ENCODE data around the gene LRFN5. TPM values are rescaled to one million over a fixed set of nuclear protein-coding genes. Genes with fewer than 3 reads are reported as not detected.

The LRFN5 gene
- total and polyA plus RNA-seq, 2 of the 8 experiments (the other 6 are each of a cell fraction or from before 2014, with no cell fraction given), result 0.85 to 4.7 TPM

GRCh38 chr14:41749429-41749828 lies 142.8 kb downstream of the LRFN5 start:
- Histone ChIP-seq H3K4me1 (replicated peaks in 1 of 4; ENCODE audit: control insufficient read depth in 3 of 4, insufficient read depth in 4 of 4, low read length in 3 of 4) (no peaks in the 10 kb centered on the region), H4K20me1 (replicated peaks in 1 of 2; ENCODE audit: control insufficient read depth in 1 of 2, insufficient read depth in 2 of 2, low read length in 2 of 2) (no peaks in the 10 kb centered on the region), H2BK12ac (ENCODE audit: low read depth, low read length) (no peak overlapping the region), H3K9me3 (ENCODE audit: insufficient read depth in 2 of 2, low read depth in 1 of 2, low read length in 1 of 2) (no peaks in the 10 kb centered on the region), H3K27me3 (replicated peaks in 1 of 4; ENCODE audit: control insufficient read depth in 3 of 4, extremely low read depth in 1 of 4, insufficient read depth in 3 of 4, low read length in 3 of 4) (no peaks in the 10 kb centered on the region), H2BK15ac (ENCODE audit: low read length) (no peak overlapping the region), H2BK5ac (ENCODE audit: low read depth, low read length) (no peak overlapping the region), H3K4me2 (ENCODE audit: insufficient read depth in 1 of 2, low read depth in 2 of 2, low read length in 2 of 2) (no peak overlapping the region), H3K18ac (ENCODE audit: extremely low read depth, low read length) (no peak overlapping the region), H3K79me2 (ENCODE audit: control insufficient read depth in 1 of 2, insufficient read depth in 2 of 2, low read length in 2 of 2) (no peaks in the 10 kb centered on the region), H2AFZ (ENCODE audit: low read length) (no peak overlapping the region), H4K8ac (ENCODE audit: extremely low read depth, insufficient read depth, low read length) (no peak overlapping the region), H3K36me3 (ENCODE audit: control insufficient read depth in 2 of 4, insufficient read depth in 4 of 4, low read length in 3 of 4) (no peaks in the 10 kb centered on the region), H2BK120ac (replicated peaks; ENCODE audit: low read depth, low read length) (no peak overlapping the region), H3K56ac (replicated peaks; ENCODE audit: insufficient read length, low read depth, low read length) (no peak overlapping the region), H3K27ac (ENCODE audit: low read depth, low read length) (no peak overlapping the region), H3K79me1 (ENCODE audit: low read depth, low read length) (no peaks in the 10 kb centered on the region), H2AK5ac (ENCODE audit: low read depth, low read length) (no peak overlapping the region), H3K4me3 (ENCODE audit: extremely low read depth in 1 of 4, insufficient read depth in 2 of 4, low read depth in 3 of 4, low read length in 4 of 4) (no peak overlapping the region), H2BK20ac (ENCODE audit: low read length) (no peak overlapping the region), H3K14ac (ENCODE audit: insufficient read length) (no peak overlapping the region), H3K9ac (replicated peaks in 1 of 4; ENCODE audit: extremely low read depth in 1 of 4, low read depth in 3 of 4, low read length in 3 of 4) (no peak overlapping the region), H3K23ac (ENCODE audit: insufficient read length) (no peak overlapping the region), H3K23me2 (ENCODE audit: low read depth, low read length) (no peaks in the 10 kb centered on the region), H3K4ac (replicated peaks; ENCODE audit: insufficient read length, low read depth, low read length) (no peak overlapping the region), H4K91ac (replicated peaks; ENCODE audit: insufficient read length, low read length) (no peak overlapping the region), H4K5ac (ENCODE audit: insufficient read length, low read depth, low read length) (no peak overlapping the region)
- DNase-seq (ENCODE audit: low read depth in 1 of 2, low spot score in 2 of 2) (no peak), FAIRE-seq (no peak)
- POLR2A ChIA-PET (ENCODE audit: partially characterized antibody), result no interaction called here
- CTCF ChIA-PET (ENCODE audit: partially characterized antibody), result interaction anchor here (0.6 to 1.2 kb wide), 2 partner anchors 75 to 397 kb away, joined by 3 read pairs; no protein-coding TSS in a partner anchor
- WGBS, 2 experiments (ENCODE audit: extremely low coverage in 1 of 2, insufficient coverage in 1 of 2, insufficient read length in 1 of 2, insufficient replicate concordance in 2 of 2, low coverage in 1 of 2, low lambda C conversion rate in 2 of 2, missing lambda C conversion rate in 1 of 2), result 88% methylated on average over 5 of the region's 5 CpGs; no CpG with 5 or more reads in 1 of the 2 experiments
- TF ChIP-seq FOSL1 (IDR thresholded peaks at IDR 0.05; ENCODE audit: insufficient read depth, low read depth, low read length) (no peak), ATF2 (IDR thresholded peaks at IDR 0.05; ENCODE audit: low read length) (no peak), CEBPB (IDR thresholded peaks at IDR 0.05; ENCODE audit: low read depth, low read length) (no peak)

Data from H1 (cell line).